ENCODE results near the gene PNPLA8. TPM values are rescaled to one million over a fixed set of nuclear protein-coding genes. Genes with fewer than 3 reads are reported as not detected.
"Not testable (repeated sequence)": the region's sequence is repeated elsewhere in the genome, so short reads cannot be mapped to it uniquely, and the experiment has no call there.

PNPLA8 gene
- polyA plus RNA-seq, 2 donors = 11.4 to 13.7 TPM

DNA sequence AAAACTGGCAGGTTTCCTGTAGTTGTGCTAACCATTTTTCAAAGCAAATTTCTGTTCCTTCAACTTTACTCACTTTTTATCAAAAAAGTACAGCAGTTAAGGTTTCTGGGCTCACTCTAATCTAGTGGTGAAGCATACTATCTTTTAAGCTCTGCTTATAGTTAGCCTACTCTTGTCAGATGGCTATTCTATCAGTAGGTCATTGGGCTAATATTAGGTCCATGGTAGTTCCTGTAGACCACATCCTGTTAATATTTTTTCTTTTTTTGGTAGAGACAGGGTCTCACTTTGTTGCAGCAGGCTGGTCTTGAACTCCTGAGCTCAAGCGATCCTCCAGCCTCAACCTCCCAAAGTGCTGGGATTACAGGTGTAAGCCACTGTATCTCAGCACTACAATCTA lies 41.8 kb downstream of the PNPLA8 start:
- H3K4me3 ChIP-seq (ENCODE audit: low read depth in 1 of 2, low read length in 2 of 2) = no peak overlapping the region
- no peaks in the 10 kb centered on the region for H3K36me3 ChIP-seq (ENCODE audit: control insufficient read depth in 2 of 2, insufficient read depth in 2 of 2, low read length in 1 of 2)
- WGBS, 2 donors = 72 to 83% methylated on average over 1 of the region's 1 CpG
- no peaks in the 10 kb centered on the region for H3K9me3 ChIP-seq (ENCODE audit: control insufficient read depth in 2 of 2, insufficient read depth in 1 of 2, low read depth in 1 of 2, low read length in 1 of 2)
- H3K4me1 ChIP-seq (ENCODE audit: control insufficient read depth in 2 of 2, insufficient read depth in 2 of 2, low read length in 1 of 2) = no peaks in the 10 kb centered on the region
- H3K27ac ChIP-seq (ENCODE audit: low read depth in 2 of 2, low read length in 1 of 2) = no peak overlapping the region
- no peaks in the 10 kb centered on the region for H3K27me3 ChIP-seq (ENCODE audit: control insufficient read depth in 1 of 2, insufficient read depth in 2 of 2, low read length in 2 of 2)

GRCh38 chr7:108480311-108480710 lies 45.6 kb downstream of the PNPLA8 start:
- Histone ChIP-seq H3K27ac (ENCODE audit: low read depth in 2 of 2, low read length in 1 of 2) (no peak overlapping the region), H3K4me3 (ENCODE audit: low read depth in 1 of 2, low read length in 2 of 2) (no peak overlapping the region), H3K4me1 (ENCODE audit: control insufficient read depth in 2 of 2, insufficient read depth in 2 of 2, low read length in 1 of 2) (no peaks in the 10 kb centered on the region), H3K9me3 (ENCODE audit: control insufficient read depth in 2 of 2, insufficient read depth in 1 of 2, low read depth in 1 of 2, low read length in 1 of 2) (no peaks in the 10 kb centered on the region), H3K36me3 (ENCODE audit: control insufficient read depth in 2 of 2, insufficient read depth in 2 of 2, low read length in 1 of 2) (no peaks in the 10 kb centered on the region), H3K27me3 (ENCODE audit: control insufficient read depth in 1 of 2, insufficient read depth in 2 of 2, low read length in 2 of 2) (no peaks in the 10 kb centered on the region)
- WGBS, 2 donors = 95 to 97% methylated on average over 5 of the region's 5 CpGs

DNA sequence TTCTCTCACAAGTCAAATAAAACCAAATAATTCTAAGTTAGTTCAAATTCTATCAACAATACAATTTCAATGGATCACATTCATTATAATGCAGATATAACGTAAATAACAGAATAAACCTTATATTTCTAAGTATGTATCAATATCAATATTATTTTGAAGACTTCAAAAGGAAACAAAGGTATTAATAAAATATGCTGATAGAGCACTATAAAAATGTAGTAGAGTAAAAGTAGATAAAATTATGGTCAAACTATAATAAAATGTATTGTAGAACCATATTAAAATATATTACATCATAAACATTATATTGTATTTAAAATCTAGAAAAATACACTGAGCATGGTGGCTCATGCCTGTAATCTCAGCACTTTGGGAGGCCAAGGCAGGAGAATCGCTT lies 46.2 kb downstream of the PNPLA8 start:
- Histone ChIP-seq H3K27me3 (ENCODE audit: control insufficient read depth in 1 of 2, insufficient read depth in 2 of 2, low read length in 2 of 2) (no peaks in the 10 kb centered on the region), H3K4me3 (ENCODE audit: low read depth in 1 of 2, low read length in 2 of 2) (no peak overlapping the region), H3K9me3 (ENCODE audit: control insufficient read depth in 2 of 2, insufficient read depth in 1 of 2, low read depth in 1 of 2, low read length in 1 of 2) (no peaks in the 10 kb centered on the region), H3K27ac (ENCODE audit: low read depth in 2 of 2, low read length in 1 of 2) (no peak overlapping the region), H3K4me1 (ENCODE audit: control insufficient read depth in 2 of 2, insufficient read depth in 2 of 2, low read length in 1 of 2) (no peaks in the 10 kb centered on the region), H3K36me3 (ENCODE audit: control insufficient read depth in 2 of 2, insufficient read depth in 2 of 2, low read length in 1 of 2) (peaks cover 0 to 2% of the 10 kb centered on the region in 2 donors)
- WGBS, 2 donors = 98 to 99% methylated on average over 2 of the region's 2 CpGs

DNA sequence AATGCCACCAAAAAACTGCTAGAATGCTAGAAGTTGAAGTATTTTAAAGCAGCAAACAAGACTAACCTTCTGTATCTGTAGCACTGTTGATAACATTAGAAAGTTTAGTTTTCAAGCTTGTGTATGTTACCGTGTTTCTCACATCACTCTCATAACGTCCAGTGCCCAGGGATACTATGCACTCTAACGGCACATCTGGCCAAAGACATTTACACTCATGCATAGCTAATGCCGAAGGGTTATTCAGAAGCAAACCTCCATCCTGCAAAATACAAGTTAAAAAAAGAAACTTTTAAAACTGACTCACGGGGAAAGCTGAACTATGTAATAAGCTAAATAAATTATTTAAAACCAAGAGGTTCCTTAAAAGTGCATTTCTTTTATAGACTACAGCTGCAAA lies 46.8 kb downstream of the PNPLA8 start:
- no peaks in the 10 kb centered on the region for H3K4me1 ChIP-seq (ENCODE audit: control insufficient read depth in 2 of 2, insufficient read depth in 2 of 2, low read length in 1 of 2)
- no peak overlapping the region for H3K27ac ChIP-seq (ENCODE audit: low read depth in 2 of 2, low read length in 1 of 2)
- WGBS, 2 donors = 93% methylated on average over 5 of the region's 5 CpGs
- peaks cover 0 to 3% of the 10 kb centered on the region in 2 donors for H3K36me3 ChIP-seq (ENCODE audit: control insufficient read depth in 2 of 2, insufficient read depth in 2 of 2, low read length in 1 of 2)
- H3K27me3 ChIP-seq (ENCODE audit: control insufficient read depth in 1 of 2, insufficient read depth in 2 of 2, low read length in 2 of 2) = no peaks in the 10 kb centered on the region
- no peaks in the 10 kb centered on the region for H3K9me3 ChIP-seq (ENCODE audit: control insufficient read depth in 2 of 2, insufficient read depth in 1 of 2, low read depth in 1 of 2, low read length in 1 of 2)
- no peak overlapping the region for H3K4me3 ChIP-seq (ENCODE audit: low read depth in 1 of 2, low read length in 2 of 2)

DNA sequence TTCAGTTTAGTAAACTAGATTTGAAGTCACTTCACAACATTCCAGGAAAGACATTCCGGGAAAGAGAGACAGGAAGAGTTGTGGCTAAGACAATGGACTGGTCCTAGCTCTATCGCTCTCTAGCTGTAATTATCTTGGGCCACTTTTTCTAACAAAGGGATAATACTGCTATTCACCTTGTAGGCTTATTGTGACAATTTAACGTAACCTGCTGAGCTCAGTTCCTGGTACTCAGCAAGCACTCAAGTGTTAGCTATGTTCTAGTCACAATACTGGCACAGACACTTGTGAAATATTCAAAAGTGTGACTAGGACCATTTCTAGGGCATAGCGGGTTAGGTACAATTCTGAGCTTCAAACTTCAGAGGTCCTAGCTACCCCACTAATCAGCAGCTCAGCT lies 57.7 kb downstream of the PNPLA8 start:
- Histone ChIP-seq H3K27me3 (ENCODE audit: control insufficient read depth in 1 of 2, insufficient read depth in 2 of 2, low read length in 2 of 2) (no peaks in the 10 kb centered on the region), H3K27ac (ENCODE audit: low read depth in 2 of 2, low read length in 1 of 2) (no peak overlapping the region), H3K36me3 (ENCODE audit: control insufficient read depth in 2 of 2, insufficient read depth in 2 of 2, low read length in 1 of 2) (no peaks in the 10 kb centered on the region), H3K4me3 (ENCODE audit: low read depth in 1 of 2, low read length in 2 of 2) (no peak overlapping the region), H3K9me3 (ENCODE audit: control insufficient read depth in 2 of 2, insufficient read depth in 1 of 2, low read depth in 1 of 2, low read length in 1 of 2) (no peaks in the 10 kb centered on the region), H3K4me1 (ENCODE audit: control insufficient read depth in 2 of 2, insufficient read depth in 2 of 2, low read length in 1 of 2) (no peaks in the 10 kb centered on the region)
- 74 to 75% methylated on average over 4 of the region's 4 CpGs for WGBS, 2 donors

DNA sequence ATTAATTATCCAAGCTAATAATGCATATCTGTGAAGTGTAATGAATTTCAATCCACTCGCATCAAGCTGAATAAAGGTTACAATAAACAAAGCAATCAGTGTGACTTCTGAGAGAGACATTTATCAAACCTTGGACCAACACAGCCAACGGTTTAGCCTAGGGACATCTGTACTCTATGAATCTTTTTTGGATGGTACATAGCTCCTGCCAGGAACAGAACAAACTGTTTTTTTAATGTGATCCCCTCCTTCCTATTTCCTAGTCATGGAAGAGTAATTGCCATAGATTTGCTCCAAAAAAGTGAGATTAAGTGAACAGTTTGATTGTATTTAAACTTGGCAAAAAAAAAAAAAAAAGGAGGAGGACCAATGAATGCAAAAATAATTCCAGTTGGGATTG lies 58.5 kb downstream of the PNPLA8 start:
- no peaks in the 10 kb centered on the region for H3K4me1 ChIP-seq (ENCODE audit: control insufficient read depth in 2 of 2, insufficient read depth in 2 of 2, low read length in 1 of 2)
- H3K27ac ChIP-seq (ENCODE audit: low read depth in 2 of 2, low read length in 1 of 2) = no peak overlapping the region
- H3K36me3 ChIP-seq (ENCODE audit: control insufficient read depth in 2 of 2, insufficient read depth in 2 of 2, low read length in 1 of 2) = no peaks in the 10 kb centered on the region
- no peak overlapping the region for H3K4me3 ChIP-seq (ENCODE audit: low read depth in 1 of 2, low read length in 2 of 2)
- 33 to 36% methylated on average over 2 of the region's 2 CpGs for WGBS, 2 donors
- H3K27me3 ChIP-seq (ENCODE audit: control insufficient read depth in 1 of 2, insufficient read depth in 2 of 2, low read length in 2 of 2) = no peaks in the 10 kb centered on the region
- H3K9me3 ChIP-seq (ENCODE audit: control insufficient read depth in 2 of 2, insufficient read depth in 1 of 2, low read depth in 1 of 2, low read length in 1 of 2) = no peaks in the 10 kb centered on the region

GRCh38 chr7:108466322-108466721 lies 59.6 kb downstream of the PNPLA8 start:
- H3K27me3 ChIP-seq (ENCODE audit: control insufficient read depth in 1 of 2, insufficient read depth in 2 of 2, low read length in 2 of 2); H3K36me3 ChIP-seq (ENCODE audit: control insufficient read depth in 2 of 2, insufficient read depth in 2 of 2, low read length in 1 of 2); H3K4me3 ChIP-seq (ENCODE audit: low read depth in 1 of 2, low read length in 2 of 2); H3K27ac ChIP-seq (ENCODE audit: low read depth in 2 of 2, low read length in 1 of 2); H3K4me1 ChIP-seq (ENCODE audit: control insufficient read depth in 2 of 2, insufficient read depth in 2 of 2, low read length in 1 of 2); H3K9me3 ChIP-seq (ENCODE audit: control insufficient read depth in 2 of 2, insufficient read depth in 1 of 2, low read depth in 1 of 2, low read length in 1 of 2): not testable (repeated sequence)
- WGBS, 2 donors = 73 to 89% methylated on average over 2 of the region's 2 CpGs

- no peak overlapping the region for H3K4me3 ChIP-seq (ENCODE audit: low read depth in 1 of 2, low read length in 2 of 2)
- no peaks in the 10 kb centered on the region for H3K4me1 ChIP-seq (ENCODE audit: control insufficient read depth in 2 of 2, insufficient read depth in 2 of 2, low read length in 1 of 2)
- H3K36me3 ChIP-seq (ENCODE audit: control insufficient read depth in 2 of 2, insufficient read depth in 2 of 2, low read length in 1 of 2) = no peaks in the 10 kb centered on the region
- no peaks in the 10 kb centered on the region for H3K27me3 ChIP-seq (ENCODE audit: control insufficient read depth in 1 of 2, insufficient read depth in 2 of 2, low read length in 2 of 2)
- H3K27ac ChIP-seq (ENCODE audit: low read depth in 2 of 2, low read length in 1 of 2) = no peak overlapping the region
- H3K9me3 ChIP-seq (ENCODE audit: control insufficient read depth in 2 of 2, insufficient read depth in 1 of 2, low read depth in 1 of 2, low read length in 1 of 2) = no peaks in the 10 kb centered on the region
- 94 to 97% methylated on average over 2 of the region's 2 CpGs for WGBS, 2 donors
Measured at GRCh38 chr7:108464743-108465142, 61.2 kb downstream of the PNPLA8 start.

GRCh38 chr7:108463613-108464012 lies 62.3 kb downstream of the PNPLA8 start:
- no peaks in the 10 kb centered on the region for H3K27me3 ChIP-seq (ENCODE audit: control insufficient read depth in 1 of 2, insufficient read depth in 2 of 2, low read length in 2 of 2)
- no peak overlapping the region for H3K27ac ChIP-seq (ENCODE audit: low read depth in 2 of 2, low read length in 1 of 2)
- 51 to 53% methylated on average over 2 of the region's 2 CpGs for WGBS, 2 donors
- no peaks in the 10 kb centered on the region for H3K9me3 ChIP-seq (ENCODE audit: control insufficient read depth in 2 of 2, insufficient read depth in 1 of 2, low read depth in 1 of 2, low read length in 1 of 2)
- no peaks in the 10 kb centered on the region for H3K4me1 ChIP-seq (ENCODE audit: control insufficient read depth in 2 of 2, insufficient read depth in 2 of 2, low read length in 1 of 2)
- no peaks in the 10 kb centered on the region for H3K36me3 ChIP-seq (ENCODE audit: control insufficient read depth in 2 of 2, insufficient read depth in 2 of 2, low read length in 1 of 2)
- H3K4me3 ChIP-seq (ENCODE audit: low read depth in 1 of 2, low read length in 2 of 2) = no peak overlapping the region

DNA sequence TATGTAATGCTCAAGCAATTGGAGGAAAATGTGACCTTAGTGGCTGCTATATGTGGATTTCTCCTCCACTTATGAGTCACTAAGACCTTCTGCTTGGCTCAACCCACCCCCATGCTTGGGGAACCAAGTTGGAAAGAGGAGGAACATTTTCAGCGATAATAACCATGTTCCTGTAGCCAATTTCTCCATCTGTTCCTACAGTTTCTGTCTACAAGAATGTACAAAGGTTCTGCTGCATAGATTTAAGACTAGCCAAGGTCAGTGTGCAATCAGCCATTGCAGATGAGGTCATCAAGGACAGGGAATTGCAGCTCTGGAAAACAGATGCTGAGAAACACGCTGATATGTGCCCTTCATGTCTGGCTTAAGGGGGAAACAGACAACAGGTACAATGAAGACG lies 64.1 kb downstream of the PNPLA8 start:
- Histone ChIP-seq H3K27ac (ENCODE audit: low read depth in 2 of 2, low read length in 1 of 2) (no peak overlapping the region), H3K4me3 (ENCODE audit: low read depth in 1 of 2, low read length in 2 of 2) (no peak overlapping the region), H3K36me3 (ENCODE audit: control insufficient read depth in 2 of 2, insufficient read depth in 2 of 2, low read length in 1 of 2) (no peaks in the 10 kb centered on the region), H3K27me3 (ENCODE audit: control insufficient read depth in 1 of 2, insufficient read depth in 2 of 2, low read length in 2 of 2) (peaks cover 0 to 1% of the 10 kb centered on the region in 2 donors), H3K9me3 (ENCODE audit: control insufficient read depth in 2 of 2, insufficient read depth in 1 of 2, low read depth in 1 of 2, low read length in 1 of 2) (no peaks in the 10 kb centered on the region), H3K4me1 (ENCODE audit: control insufficient read depth in 2 of 2, insufficient read depth in 2 of 2, low read length in 1 of 2) (no peaks in the 10 kb centered on the region)
- 72 to 86% methylated on average over 3 of the region's 3 CpGs for WGBS, 2 donors
